Liver (tissue), 3 donors: ENCODE results near the gene DPYSL4.

ENCODE experiments used
- CTCF ChIP-seq: fragments of 150-350 bp; IDR thresholded peaks from 2 replicates; pipeline ENCODE4 v1.5.1; 2017; ENCODE audit warnings: improper control_type of control experiment, low read depth, low read length; ENCODE audit not compliant: missing input control
- GABPA ChIP-seq, 2 donors: IDR thresholded peaks in 1 of 2; conservative IDR thresholded peaks in 1 of 2; 2 replicates each; pipeline ENCODE4 v1.6.1; 2016; ENCODE audit warnings: antibody characterized with exemption in 2 of 2, mild to moderate bottlenecking in 1 of 2, moderate library complexity in 1 of 2
- RAD21 ChIP-seq, 2 donors: IDR thresholded peaks; 2 replicates each; pipeline ENCODE4 v1.6.1; 2016; ENCODE audit warnings: antibody characterized with exemption in 2 of 2, mild to moderate bottlenecking in 2 of 2
- REST ChIP-seq: IDR thresholded peaks from 2 replicates; pipeline ENCODE4 v1.6.1; 2016; ENCODE audit warnings: antibody characterized with exemption, mild to moderate bottlenecking
- SP1 ChIP-seq: IDR thresholded peaks from 2 replicates; pipeline ENCODE4 v1.6.1; 2018; ENCODE audit warnings: antibody characterized with exemption, mild to moderate bottlenecking
- TAF1 ChIP-seq: conservative IDR thresholded peaks from 2 replicates; pipeline ENCODE4 v1.6.1; 2016; ENCODE audit warnings: antibody characterized with exemption, mild to moderate bottlenecking
- TF ChIP-seq, protein P1 (sequence below): IDR thresholded peaks from 2 replicates; pipeline ENCODE4 v1.6.1; 2016; ENCODE audit warnings: antibody characterized with exemption
- TF ChIP-seq, protein P2 (sequence below): IDR thresholded peaks from 2 replicates; pipeline ENCODE4 v1.6.1; 2016; ENCODE audit warnings: antibody characterized with exemption
- donor health status: healthy.
- donor health status: healthy.

GRCh38 chr10:132240156-132240555 is 53.4 kb downstream of the DPYSL4 start:
- TF ChIP-seq, protein P1, sequence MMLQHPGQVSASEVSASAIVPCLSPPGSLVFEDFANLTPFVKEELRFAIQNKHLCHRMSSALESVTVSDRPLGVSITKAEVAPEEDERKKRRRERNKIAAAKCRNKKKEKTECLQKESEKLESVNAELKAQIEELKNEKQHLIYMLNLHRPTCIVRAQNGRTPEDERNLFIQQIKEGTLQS = no peak
- TF ChIP-seq CTCF = no peak
- TF ChIP-seq GABPA (IDR thresholded peaks at IDR 0.05 in 1 of 2, conservative IDR thresholded peaks at IDR 0.05 in 1 of 2) = no peak
- no peak for TF ChIP-seq TAF1
- TF ChIP-seq, protein P2, sequence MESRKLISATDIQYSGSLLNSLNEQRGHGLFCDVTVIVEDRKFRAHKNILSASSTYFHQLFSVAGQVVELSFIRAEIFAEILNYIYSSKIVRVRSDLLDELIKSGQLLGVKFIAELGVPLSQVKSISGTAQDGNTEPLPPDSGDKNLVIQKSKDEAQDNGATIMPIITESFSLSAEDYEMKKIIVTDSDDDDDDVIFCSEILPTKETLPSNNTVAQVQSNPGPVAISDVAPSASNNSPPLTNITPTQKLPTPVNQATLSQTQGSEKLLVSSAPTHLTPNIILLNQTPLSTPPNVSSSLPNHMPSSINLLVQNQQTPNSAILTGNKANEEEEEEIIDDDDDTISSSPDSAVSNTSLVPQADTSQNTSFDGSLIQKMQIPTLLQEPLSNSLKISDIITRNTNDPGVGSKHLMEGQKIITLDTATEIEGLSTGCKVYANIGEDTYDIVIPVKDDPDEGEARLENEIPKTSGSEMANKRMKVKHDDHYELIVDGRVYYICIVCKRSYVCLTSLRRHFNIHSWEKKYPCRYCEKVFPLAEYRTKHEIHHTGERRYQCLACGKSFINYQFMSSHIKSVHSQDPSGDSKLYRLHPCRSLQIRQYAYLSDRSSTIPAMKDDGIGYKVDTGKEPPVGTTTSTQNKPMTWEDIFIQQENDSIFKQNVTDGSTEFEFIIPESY = no peak
- TF ChIP-seq SP1 = no peak
- no peak for TF ChIP-seq REST
- no peak for TF ChIP-seq RAD21 (IDR thresholded peaks at IDR 0.05)
